ENCODE results near the gene C4orf33.

The C4orf33 gene

DNA sequence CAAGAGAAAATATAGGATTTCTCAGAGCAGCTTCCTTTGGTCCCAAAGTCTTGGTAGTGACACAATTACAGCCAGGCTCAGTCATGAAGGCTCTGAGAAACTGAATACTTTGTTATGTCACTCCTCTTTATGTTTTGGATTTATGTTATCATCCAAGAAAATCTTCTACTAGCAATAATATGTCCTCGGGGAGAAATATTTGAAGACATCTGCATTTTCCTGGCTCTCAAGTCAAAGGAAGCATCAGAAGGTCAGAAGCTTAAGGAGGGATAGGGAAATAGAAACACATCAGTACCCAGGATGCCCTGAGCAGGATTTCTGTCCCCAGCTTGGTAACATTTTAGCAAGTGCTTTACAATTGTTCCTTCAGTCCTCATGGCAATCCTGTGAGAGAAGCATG is 54.0 kb downstream of the C4orf33 start:
- Histone ChIP-seq H3K27ac (ENCODE audit: low read length) (no peak overlapping the region), H3K9me3 (ENCODE audit: control insufficient read depth, insufficient read depth, low read length) (no peaks in the 10 kb centered on the region), H3K36me3 (ENCODE audit: control insufficient read depth, insufficient read depth, low read length) (no peaks in the 10 kb centered on the region), H3K4me1 (ENCODE audit: control insufficient read depth, insufficient read depth, low read length) (no peaks in the 10 kb centered on the region), H3K4me3 (ENCODE audit: low read length) (no peak overlapping the region), H3K27me3 (ENCODE audit: control insufficient read depth, insufficient read depth, low read length) (no peaks in the 10 kb centered on the region)
- DNase-seq (ENCODE audit: low read depth, low spot score), result no peak
- WGBS (ENCODE audit: insufficient coverage, insufficient read length), result no CpG with 5 or more reads among the region's 1 CpG

DNA sequence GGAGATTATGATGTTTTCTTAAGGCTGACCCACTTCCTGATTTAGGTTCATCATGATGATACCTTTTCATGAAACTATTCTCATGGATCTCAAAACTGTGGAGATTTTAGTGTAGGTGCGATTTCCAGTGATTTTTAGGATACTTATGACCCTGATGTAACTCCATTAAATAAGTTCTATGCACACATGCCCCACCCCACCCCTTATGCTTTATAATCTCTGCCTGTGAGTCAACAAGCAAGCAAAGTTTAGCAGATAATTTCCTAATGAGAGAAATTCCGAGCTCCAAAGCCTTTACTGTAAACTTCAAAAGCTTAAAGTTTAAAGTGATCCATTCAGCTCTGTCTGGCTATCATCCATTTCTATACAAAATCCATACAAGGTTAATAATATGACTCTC is 56.4 kb downstream of the C4orf33 start:
- WGBS (ENCODE audit: insufficient coverage, insufficient read length), result no CpG with 5 or more reads among the region's 2 CpGs
- H3K9me3 ChIP-seq (ENCODE audit: control insufficient read depth, insufficient read depth, low read length), result no peaks in the 10 kb centered on the region
- H3K36me3 ChIP-seq (ENCODE audit: control insufficient read depth, insufficient read depth, low read length), result no peaks in the 10 kb centered on the region
- H3K27me3 ChIP-seq (ENCODE audit: control insufficient read depth, insufficient read depth, low read length), result no peaks in the 10 kb centered on the region
- H3K4me3 ChIP-seq (ENCODE audit: low read length), result no peak overlapping the region
- H3K27ac ChIP-seq (ENCODE audit: low read length), result no peak overlapping the region
- DNase-seq (ENCODE audit: low read depth, low spot score), result no peak
- H3K4me1 ChIP-seq (ENCODE audit: control insufficient read depth, insufficient read depth, low read length), result no peaks in the 10 kb centered on the region

DNA sequence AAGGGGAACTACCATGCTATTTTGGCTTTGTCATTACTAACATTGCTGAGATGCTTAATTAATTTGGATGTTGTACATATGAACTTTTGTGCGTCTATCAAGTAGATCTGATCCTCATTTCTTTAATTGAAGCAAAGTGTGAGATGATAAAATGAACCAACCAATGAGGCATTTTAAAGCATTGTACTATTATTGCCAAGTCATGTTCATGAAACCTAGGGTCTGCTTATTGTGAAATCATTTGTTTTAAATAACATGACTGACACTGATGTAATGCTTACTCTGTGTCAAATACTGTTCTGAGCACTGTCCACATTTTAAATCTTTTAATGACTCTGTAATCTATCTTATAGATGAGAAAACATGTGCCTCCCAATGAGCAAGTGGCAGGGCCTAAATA is 57.7 kb downstream of the C4orf33 start:
- Histone ChIP-seq H3K27ac (ENCODE audit: low read length) (no peak overlapping the region), H3K27me3 (ENCODE audit: control insufficient read depth, insufficient read depth, low read length) (no peaks in the 10 kb centered on the region), H3K9me3 (ENCODE audit: control insufficient read depth, insufficient read depth, low read length) (no peaks in the 10 kb centered on the region), H3K4me3 (ENCODE audit: low read length) (no peak overlapping the region), H3K4me1 (ENCODE audit: control insufficient read depth, insufficient read depth, low read length) (no peaks in the 10 kb centered on the region), H3K36me3 (ENCODE audit: control insufficient read depth, insufficient read depth, low read length) (no peaks in the 10 kb centered on the region)
- no peak for DNase-seq (ENCODE audit: low read depth, low spot score)
- WGBS (ENCODE audit: insufficient coverage, insufficient read length), result no CpG with 5 or more reads among the region's 1 CpG

DNA sequence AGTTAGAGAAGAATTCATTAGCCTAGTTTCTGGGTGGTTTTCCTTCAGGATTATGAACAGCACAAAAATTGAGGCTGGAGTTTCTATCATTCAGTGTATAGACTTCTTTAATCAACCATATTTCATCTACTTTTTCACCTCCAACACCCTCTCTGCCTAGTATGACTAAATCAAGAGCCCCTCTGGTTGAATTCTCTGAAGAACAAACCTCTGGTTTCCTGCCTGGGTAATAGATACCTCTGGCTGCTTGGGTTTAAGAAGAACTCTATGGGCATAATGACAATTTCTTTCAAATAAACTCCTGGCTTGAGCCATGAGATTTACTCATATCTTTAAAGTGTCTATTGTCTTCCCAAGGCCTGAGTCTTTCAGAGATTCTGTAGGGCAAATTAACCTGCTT is 66.5 kb downstream of the C4orf33 start:
- Histone ChIP-seq H3K4me3 (ENCODE audit: low read length) (no peak overlapping the region), H3K9me3 (ENCODE audit: control insufficient read depth, insufficient read depth, low read length) (no peaks in the 10 kb centered on the region), H3K36me3 (ENCODE audit: control insufficient read depth, insufficient read depth, low read length) (no peaks in the 10 kb centered on the region), H3K27ac (ENCODE audit: low read length) (no peak overlapping the region), H3K4me1 (ENCODE audit: control insufficient read depth, insufficient read depth, low read length) (no peaks in the 10 kb centered on the region), H3K27me3 (ENCODE audit: control insufficient read depth, insufficient read depth, low read length) (no peaks in the 10 kb centered on the region)
- no peak for DNase-seq (ENCODE audit: low read depth, low spot score)

DNA sequence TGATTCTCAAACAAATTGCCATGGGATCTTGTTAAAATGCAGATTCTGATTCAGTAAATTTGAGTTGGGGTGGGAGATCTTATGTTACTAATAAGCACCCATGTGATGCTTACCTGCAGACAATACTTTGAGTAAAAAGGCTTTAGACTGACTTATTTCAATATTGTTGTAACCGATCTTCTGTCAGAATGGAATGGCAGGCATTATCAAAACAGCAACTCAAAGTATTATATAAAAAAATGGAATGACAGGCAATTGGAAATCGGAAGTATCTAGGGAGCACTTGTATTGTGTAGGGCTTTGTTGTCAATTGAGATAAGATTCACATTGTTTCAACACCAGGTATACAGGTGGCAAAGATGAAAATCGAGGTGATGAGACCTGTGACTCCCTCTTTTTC is 67.5 kb downstream of the C4orf33 start:
- no peaks in the 10 kb centered on the region for H3K4me1 ChIP-seq (ENCODE audit: control insufficient read depth, insufficient read depth, low read length)
- no CpG with 5 or more reads among the region's 3 CpGs for WGBS (ENCODE audit: insufficient coverage, insufficient read length)
- no peak overlapping the region for H3K4me3 ChIP-seq (ENCODE audit: low read length)
- H3K9me3 ChIP-seq (ENCODE audit: control insufficient read depth, insufficient read depth, low read length), result no peaks in the 10 kb centered on the region
- H3K27ac ChIP-seq (ENCODE audit: low read length), result no peak overlapping the region
- H3K27me3 ChIP-seq (ENCODE audit: control insufficient read depth, insufficient read depth, low read length), result no peaks in the 10 kb centered on the region
- H3K36me3 ChIP-seq (ENCODE audit: control insufficient read depth, insufficient read depth, low read length), result no peaks in the 10 kb centered on the region
- no peak for DNase-seq (ENCODE audit: low read depth, low spot score)

DNA sequence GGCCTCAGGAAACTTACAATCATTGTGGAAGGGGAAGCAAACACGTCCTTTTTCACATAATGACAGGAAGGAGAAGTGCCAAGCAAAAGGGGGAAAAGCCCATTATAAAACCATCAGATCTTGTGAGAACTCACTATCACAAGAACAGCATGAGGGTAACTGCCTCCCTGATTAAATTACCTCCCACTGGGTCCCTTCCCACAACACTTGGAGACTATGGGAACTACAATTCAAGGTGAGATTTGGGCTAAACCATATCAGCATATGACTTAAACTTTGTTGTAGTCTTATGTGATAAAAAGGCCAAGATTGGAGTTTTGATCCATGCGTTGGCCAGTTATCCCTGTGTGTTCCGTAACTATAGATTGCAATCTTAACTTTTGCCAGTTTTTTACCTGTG is 68.3 kb downstream of the C4orf33 start:
- Histone ChIP-seq H3K4me1 (ENCODE audit: control insufficient read depth, insufficient read depth, low read length) (no peaks in the 10 kb centered on the region), H3K27ac (ENCODE audit: low read length) (no peak overlapping the region), H3K9me3 (ENCODE audit: control insufficient read depth, insufficient read depth, low read length) (no peaks in the 10 kb centered on the region), H3K27me3 (ENCODE audit: control insufficient read depth, insufficient read depth, low read length) (no peaks in the 10 kb centered on the region), H3K36me3 (ENCODE audit: control insufficient read depth, insufficient read depth, low read length) (no peaks in the 10 kb centered on the region), H3K4me3 (ENCODE audit: low read length) (no peak overlapping the region)
- no peak for DNase-seq (ENCODE audit: low read depth, low spot score)
- no CpG with 5 or more reads among the region's 3 CpGs for WGBS (ENCODE audit: insufficient coverage, insufficient read length)
